Right lobe of liver (tissue), 6 donors: ENCODE results near the gene AGO1. TPM values are rescaled to one million over a fixed set of nuclear protein-coding genes. Genes with fewer than 3 reads are reported as not detected.
"Not testable (repeated sequence)": the region's sequence is repeated elsewhere in the genome, so short reads cannot be mapped to it uniquely, and the experiment has no call there.

Source experiments
- ATAC-seq, 4 donors: fragments of 200-7000 bp; cut with Tn5 transposase; one replicate each; pipeline ENCODE4 v1.9.1; 2020; ENCODE audit warnings: mild to moderate bottlenecking in 4 of 4, moderate library complexity in 4 of 4
- DNase-seq, 3 donors: peaks; one replicate each; pipeline ENCODE4 v3.0.0-alpha.2; 2020
- H3K27ac ChIP-seq, 3 donors: fragments of 200-600 bp; one replicate each; pipeline ENCODE4 v1.8.0; 2022
- H3K27me3 ChIP-seq, 2 donors: fragments of 200-600 bp; one replicate each; pipeline ENCODE4 v1.8.0; 2022
- H3K36me3 ChIP-seq, 4 donors: fragments of 200-600 bp; sonication (generic) in 1 of 4; one replicate each; pipeline versions ENCODE4 v1.5.1 to v1.8.0; 2017 to 2022; ENCODE audit warnings: control low read depth in 1 of 4
- H3K4me1 ChIP-seq, 4 donors: fragments of 200-600 bp; sonication (generic) in 1 of 4; one replicate each; pipeline versions ENCODE4 v1.5.1 to v1.8.0; 2017 to 2022; ENCODE audit warnings: control low read depth in 1 of 4
- H3K4me3 ChIP-seq, 3 donors: fragments of 200-600 bp; one replicate each; pipeline ENCODE4 v1.8.0; 2022
- H3K9me3 ChIP-seq, 4 donors: fragments of 200-600 bp; sonication (generic) in 1 of 4; one replicate each; pipeline versions ENCODE4 v1.5.1 to v1.8.0; 2017 to 2022; ENCODE audit warnings: control low read depth in 1 of 4
- POLR2A ChIP-seq: fragments of 450-650 bp; IDR thresholded peaks from one replicate; pipeline ENCODE4 v1.6.1; 2017; ENCODE audit warnings: antibody characterized with exemption, mild to moderate bottlenecking
- WGBS: methylation state at CpG from one replicate; pipeline ENCODE4 v1.1.6; 2018; ENCODE audit warnings: low coverage, low lambda C conversion rate; ENCODE audit not compliant: insufficient coverage; ENCODE audit errors: missing lambda C conversion rate; 5-methylcytosine and 5-hydroxymethylcytosine counted together
- intact Hi-C, 2 donors: fragments of 100-400 bp; cut with DNase I; formaldehyde crosslinking; loops; one replicate each; pipeline versions ENCODE4 v1.11.2 to v1.14.1; 2022
- total RNA-seq, 6 experiments: library from RNA; depleted of rRNA in 2 of 6; stranded (reverse); fragments of >200 nt in 2 of 6; fragmentation: NEBNext Ultra II Directional in 3 of 6; extraction: Animal tissue kit (Norgen Biotek cat#: 25700) in 3 of 6; gene quantifications; one replicate each; pipeline versions ENCODE4 v1.1.0 to v1.2.4, GENCODE V29; 2016 to 2023
- TF ChIP-seq, protein P1 (sequence below), 4 donors: fragments of 200-600 bp in 3 of 4; fragments of 450-650 bp in 1 of 4; IDR thresholded peaks; one replicate each; pipeline versions ENCODE4 v1.5.1 to v1.8.0; 2016 to 2022; ENCODE audit warnings: antibody characterized with exemption in 4 of 4, mild to moderate bottlenecking in 2 of 4
- donor health status: DM: no; HTN: yes; CAD: no.
- donor health status: DM: no; HTN: no; CAD: no.
- donor health status: DM: no; HTN: no; CAD: no.
- donor health status: DM: no; HTN: yes; CAD: no.
- donor health status: DM: no; HTN: yes; CAD: no.

AGO1 gene
- total RNA-seq, 6 experiments from 2014 or later = 8.7 to 11.2 (median 10.5) TPM

DNA sequence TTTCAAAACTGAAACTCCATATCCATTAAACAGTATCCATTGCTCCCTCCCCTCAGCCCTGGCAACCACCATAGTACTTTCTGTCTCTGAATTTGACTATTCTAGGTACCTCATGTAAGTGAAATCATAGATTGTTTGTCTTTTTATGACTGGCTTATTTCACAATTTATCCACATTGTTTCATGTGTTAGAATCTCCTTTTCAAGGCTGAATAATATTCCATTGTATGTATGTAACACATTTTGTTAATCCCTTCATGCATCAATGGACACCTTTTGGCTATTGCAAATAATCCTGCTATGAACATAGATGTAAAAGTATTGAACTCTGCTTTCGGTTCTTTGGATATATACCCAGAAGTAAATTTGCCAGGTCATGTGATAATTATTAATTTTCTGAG, 85.4 kb downstream of the AGO1 start:
- Histone ChIP-seq H3K36me3 (peaks cover 0 to 12% (median 3%) of the 10 kb centered on the region in 4 donors), H3K27me3 (no peaks in the 10 kb centered on the region), H3K4me1 (no peaks in the 10 kb centered on the region), H3K9me3 (no peaks in the 10 kb centered on the region), H3K27ac (no peak overlapping the region), H3K4me3 (no peak overlapping the region)
- WGBS = 89% methylated on average over 1 of the region's 1 CpG
- TF ChIP-seq POLR2A = no peak
- TF ChIP-seq, protein P1, sequence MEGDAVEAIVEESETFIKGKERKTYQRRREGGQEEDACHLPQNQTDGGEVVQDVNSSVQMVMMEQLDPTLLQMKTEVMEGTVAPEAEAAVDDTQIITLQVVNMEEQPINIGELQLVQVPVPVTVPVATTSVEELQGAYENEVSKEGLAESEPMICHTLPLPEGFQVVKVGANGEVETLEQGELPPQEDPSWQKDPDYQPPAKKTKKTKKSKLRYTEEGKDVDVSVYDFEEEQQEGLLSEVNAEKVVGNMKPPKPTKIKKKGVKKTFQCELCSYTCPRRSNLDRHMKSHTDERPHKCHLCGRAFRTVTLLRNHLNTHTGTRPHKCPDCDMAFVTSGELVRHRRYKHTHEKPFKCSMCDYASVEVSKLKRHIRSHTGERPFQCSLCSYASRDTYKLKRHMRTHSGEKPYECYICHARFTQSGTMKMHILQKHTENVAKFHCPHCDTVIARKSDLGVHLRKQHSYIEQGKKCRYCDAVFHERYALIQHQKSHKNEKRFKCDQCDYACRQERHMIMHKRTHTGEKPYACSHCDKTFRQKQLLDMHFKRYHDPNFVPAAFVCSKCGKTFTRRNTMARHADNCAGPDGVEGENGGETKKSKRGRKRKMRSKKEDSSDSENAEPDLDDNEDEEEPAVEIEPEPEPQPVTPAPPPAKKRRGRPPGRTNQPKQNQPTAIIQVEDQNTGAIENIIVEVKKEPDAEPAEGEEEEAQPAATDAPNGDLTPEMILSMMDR (IDR thresholded peaks at IDR 0.05) = no peak
- no peak for DNase-seq
- no peak for ATAC-seq
- intact Hi-C loops = no loop called here

DNA sequence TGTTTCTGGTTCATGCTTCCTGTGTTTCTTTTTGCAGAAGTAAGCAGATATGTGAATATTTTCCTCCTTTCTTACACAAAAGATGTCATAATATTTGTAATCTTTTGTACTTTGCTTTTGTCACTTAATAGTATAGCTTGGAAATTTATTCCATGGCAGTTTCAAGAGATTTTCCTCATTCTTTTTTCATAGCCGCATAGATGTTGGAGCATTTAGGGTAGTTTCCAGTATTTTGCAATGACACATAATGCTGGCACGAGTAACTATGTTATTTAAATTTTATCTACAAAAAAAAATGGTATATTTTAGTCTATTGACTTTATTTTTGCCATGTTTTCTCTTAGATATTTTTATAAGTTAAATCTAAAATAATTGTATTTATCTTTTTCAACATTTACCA, 88.6 kb downstream of the AGO1 start:
- H3K4me1 ChIP-seq = no peaks in the 10 kb centered on the region
- WGBS = 96% methylated on average over 2 of the region's 2 CpGs
- H3K36me3 ChIP-seq = peaks cover 0 to 12% (median 4%) of the 10 kb centered on the region in 4 donors
- H3K4me3 ChIP-seq = no peak overlapping the region
- DNase-seq = no peak
- H3K9me3 ChIP-seq = no peaks in the 10 kb centered on the region
- H3K27me3 ChIP-seq = no peaks in the 10 kb centered on the region
- no peak for TF ChIP-seq POLR2A
- TF ChIP-seq, protein P1 (IDR thresholded peaks at IDR 0.05) = no peak
- no peak overlapping the region for H3K27ac ChIP-seq
- no peak for ATAC-seq
- intact Hi-C loops = no loop called here

DNA sequence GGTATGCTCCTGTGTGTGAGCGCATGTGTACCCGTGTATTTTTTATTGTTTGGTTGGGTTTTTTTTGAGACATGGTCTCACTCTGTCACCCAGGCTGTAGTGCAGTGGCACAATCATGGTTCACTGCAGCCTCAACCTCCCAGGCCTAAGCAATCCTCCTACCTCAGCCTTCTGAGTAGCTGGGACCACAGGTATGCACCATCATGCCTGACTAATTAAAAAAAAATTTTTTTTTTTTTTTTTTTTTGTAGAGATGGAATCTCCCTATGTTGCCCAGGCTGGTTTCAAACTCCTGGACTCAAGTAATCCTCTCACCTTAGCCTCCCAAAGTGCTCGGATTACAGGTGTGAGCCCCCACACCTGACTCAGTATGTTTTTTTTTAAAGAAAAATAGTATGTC, 89.6 kb downstream of the AGO1 start:
- DNase-seq, H3K9me3 ChIP-seq, H3K4me3 ChIP-seq, ATAC-seq, H3K27ac ChIP-seq, H3K27me3 ChIP-seq, H3K4me1 ChIP-seq, intact Hi-C loops: not testable (repeated sequence)
- WGBS = 93% methylated on average over 3 of the region's 3 CpGs
- peaks cover 0 to 12% (median 4%) of the 10 kb centered on the region in 4 donors for H3K36me3 ChIP-seq

DNA sequence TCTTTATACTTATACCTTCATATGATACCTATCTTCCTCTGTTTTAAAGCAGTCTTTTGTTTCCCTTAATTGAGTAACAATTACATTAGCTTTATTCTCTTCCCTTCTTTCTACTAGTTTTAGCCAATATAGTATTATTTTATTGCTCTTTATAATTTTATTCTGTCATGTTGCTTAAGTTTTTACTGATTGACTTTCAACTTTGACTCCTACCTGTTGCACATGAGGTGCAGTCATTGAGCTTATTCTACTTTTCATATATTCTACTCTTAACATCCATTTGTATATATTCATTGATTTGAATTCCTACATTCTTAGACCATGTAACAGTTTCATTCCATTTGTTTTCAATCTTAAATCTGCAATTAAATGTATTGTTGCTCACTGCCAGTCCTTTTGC, 97.1 kb downstream of the AGO1 start:
- Histone ChIP-seq H3K4me1 (no peaks in the 10 kb centered on the region), H3K27me3 (no peaks in the 10 kb centered on the region), H3K9me3 (no peaks in the 10 kb centered on the region), H3K36me3 (peaks cover 0 to 13% (median 3%) of the 10 kb centered on the region in 4 donors), H3K4me3 (no peak overlapping the region), H3K27ac (no peak overlapping the region)
- TF ChIP-seq, protein P1 (IDR thresholded peaks at IDR 0.05) = no peak
- no peak for TF ChIP-seq POLR2A
- ATAC-seq (no peak), DNase-seq (no peak)
- intact Hi-C loops = no loop called here

Other genes starting within 250 kb of the AGO1 start
- gene PSMB2, start 241.7 kb upstream of the AGO1 start, total RNA-seq = 10 to 100 TPM; 41.7 to 54.6 (median 48.3) TPM
- gene C1orf216, start 164.3 kb upstream of the AGO1 start, total RNA-seq = 1 to 10 TPM; 2.2 to 4.2 (median 3.6) TPM
- 1 to 10 TPM in 2 of 6 experiments, under 1 TPM in 4; 0.13 to 3.2 (median 0.31) TPM for gene CLSPN, start 113.2 kb upstream of the AGO1 start, total RNA-seq
- 10 to 100 TPM in 1 of 6 experiments, 1 to 10 TPM in 5; 6.5 to 10.4 (median 7.7) TPM for gene AGO4, start 75.2 kb upstream of the AGO1 start, total RNA-seq
- gene AGO3, start 47.9 kb downstream of the AGO1 start, total RNA-seq = 10 to 100 TPM in 5 of 6 experiments, 1 to 10 TPM in 1; 7.0 to 16.2 (median 13.1) TPM
- not detected for gene TEKT2, start 200.9 kb downstream of the AGO1 start, total RNA-seq
- gene ADPRS, start 205.7 kb downstream of the AGO1 start, total RNA-seq = 10 to 100 TPM in 3 of 6 experiments, 1 to 10 TPM in 3; 9.1 to 30.7 (median 14.9) TPM
- under 1 TPM; 0.18 to 0.74 (median 0.52) TPM for gene COL8A2, start 242.0 kb downstream of the AGO1 start, total RNA-seq